Sigmoid colon (tissue), 3 donors: ENCODE data around the gene SNF8.

Experiments used
- CTCF ChIP-seq, 4 experiments: fragments of 450-650 bp in 3 of 4; fragments of 200-600 bp in 1 of 4; IDR thresholded peaks; one replicate each; pipeline ENCODE4 v1.5.1; 2016 to 2019; ENCODE audit warnings: antibody characterized with exemption in 4 of 4, mild to moderate bottlenecking in 3 of 4, moderate library complexity in 2 of 4
- POLR2A ChIP-seq, 2 donors: fragments of 450-650 bp; IDR thresholded peaks; one replicate each; pipeline ENCODE4 v1.6.1; 2016; ENCODE audit warnings: antibody characterized with exemption in 2 of 2, mild to moderate bottlenecking in 2 of 2, moderate library complexity in 2 of 2

- TF ChIP-seq CTCF (IDR thresholded peaks at IDR 0.05) (no peak), POLR2A (IDR thresholded peaks at IDR 0.05) (no peak)
Observed at GRCh38 chr17:48990882-48991357, 46.3 kb upstream of the SNF8 start.
